ENCODE measurements around the gene IGFL1. TPM values are rescaled to one million over a fixed set of nuclear protein-coding genes. Genes with fewer than 3 reads are reported as not detected.
"Not testable (repeated sequence)": the region's sequence is repeated elsewhere in the genome, so short reads cannot be mapped to it uniquely, and the experiment has no call there.

The IGFL1 gene
- total RNA-seq, 2 experiments from 2014 or later = not detected

GRCh38 chr19:46232468-46232867 lies 2.9 kb downstream of the IGFL1 start:
- POLR2A ChIA-PET = no interaction called here

GRCh38 chr19:46232938-46233621 lies 3.5 kb downstream of the IGFL1 start:
- H3K9me3 ChIP-seq (ENCODE audit: low read length) = no peaks in the 10 kb centered on the region
- no peak for DNase-seq (ENCODE audit: low spot score)
- H3K4me1 ChIP-seq (ENCODE audit: insufficient read depth, low read length, poor library complexity, severe bottlenecking) = no peaks in the 10 kb centered on the region
- ChIA-PET CTCF (ENCODE audit: unreplicated experiment) (no interaction called here), POLR2A (no interaction called here)
- H3K36me3 ChIP-seq (ENCODE audit: insufficient read depth, low read length) = no peaks in the 10 kb centered on the region
- intact Hi-C loops (cut with micrococcal nuclease; ENCODE audit: unreplicated experiment) = no loop called here
- no peaks in the 10 kb centered on the region for H3K9me2 ChIP-seq (ENCODE audit: insufficient read depth, low read length)
- no peaks in the 10 kb centered on the region for H4K20me1 ChIP-seq (ENCODE audit: insufficient read depth, low read length)
- H2AFZ ChIP-seq (ENCODE audit: low read length) = no peak overlapping the region
- H3K27ac ChIP-seq (ENCODE audit: low read depth, low read length, poor library complexity, severe bottlenecking) = no peak overlapping the region
- no TSS peak for BruUV-seq (replicated peaks)
- H3K4me3 ChIP-seq (ENCODE audit: low read depth, low read length, poor library complexity, severe bottlenecking) = no peak overlapping the region
- H3K4me2 ChIP-seq (ENCODE audit: low read length) = no peak overlapping the region
- no peak for TF ChIP-seq CTCF (conservative IDR thresholded peaks at IDR 0.05; ENCODE audit: low read length)
- TF ChIP-seq EZH2phosphoT487 (IDR thresholded peaks at IDR 0.05; ENCODE audit: borderline replicate concordance, low read depth, low read length) = no peak
- H3K79me2 ChIP-seq (ENCODE audit: insufficient read depth, low read depth, low read length) = no peaks in the 10 kb centered on the region

More at GRCh38 chr19:46232468-46232867, 2.9 kb downstream of the IGFL1 start:
- H3K9me2 ChIP-seq (ENCODE audit: insufficient read depth, low read length) = no peaks in the 10 kb centered on the region
- no peak overlapping the region for H2AFZ ChIP-seq (ENCODE audit: low read length)
- no peak for DNase-seq (ENCODE audit: low spot score)
- no peak for TF ChIP-seq CTCF (conservative IDR thresholded peaks at IDR 0.05; ENCODE audit: low read length)
- no peak for TF ChIP-seq EZH2phosphoT487 (IDR thresholded peaks at IDR 0.05; ENCODE audit: borderline replicate concordance, low read depth, low read length)
- H3K9me3 ChIP-seq (ENCODE audit: low read length) = no peaks in the 10 kb centered on the region
- CTCF ChIA-PET (ENCODE audit: unreplicated experiment) = no interaction called here
- H3K27ac ChIP-seq (ENCODE audit: low read depth, low read length, poor library complexity, severe bottlenecking) = no peak overlapping the region
- no peaks in the 10 kb centered on the region for H3K79me2 ChIP-seq (ENCODE audit: insufficient read depth, low read depth, low read length)
- no peak overlapping the region for H3K4me3 ChIP-seq (ENCODE audit: low read depth, low read length, poor library complexity, severe bottlenecking)
- intact Hi-C loops (cut with micrococcal nuclease; ENCODE audit: unreplicated experiment) = no loop called here
- no peaks in the 10 kb centered on the region for H4K20me1 ChIP-seq (ENCODE audit: insufficient read depth, low read length)
- H3K4me1 ChIP-seq (ENCODE audit: insufficient read depth, low read length, poor library complexity, severe bottlenecking) = no peaks in the 10 kb centered on the region
- no TSS peak for BruUV-seq (replicated peaks)
- no peaks in the 10 kb centered on the region for H3K36me3 ChIP-seq (ENCODE audit: insufficient read depth, low read length)
- H3K4me2 ChIP-seq (ENCODE audit: low read length) = no peak overlapping the region

GRCh38 chr19:46233871-46234270 lies 4.3 kb downstream of the IGFL1 start:
- DNase-seq (ENCODE audit: low spot score); H3K27ac ChIP-seq (ENCODE audit: low read depth, low read length, poor library complexity, severe bottlenecking); H4K20me1 ChIP-seq (ENCODE audit: insufficient read depth, low read length); H3K4me2 ChIP-seq (ENCODE audit: low read length); intact Hi-C loops (cut with micrococcal nuclease; ENCODE audit: unreplicated experiment); H3K36me3 ChIP-seq (ENCODE audit: insufficient read depth, low read length); CTCF ChIA-PET (ENCODE audit: unreplicated experiment); H3K4me1 ChIP-seq (ENCODE audit: insufficient read depth, low read length, poor library complexity, severe bottlenecking); H3K9me3 ChIP-seq (ENCODE audit: low read length); H2AFZ ChIP-seq (ENCODE audit: low read length); BruUV-seq (replicated peaks); POLR2A ChIA-PET; H3K4me3 ChIP-seq (ENCODE audit: low read depth, low read length, poor library complexity, severe bottlenecking); H3K9me2 ChIP-seq (ENCODE audit: insufficient read depth, low read length); H3K79me2 ChIP-seq (ENCODE audit: insufficient read depth, low read depth, low read length): not testable (repeated sequence)

GRCh38 chr19:46238141-46238540 lies 8.6 kb downstream of the IGFL1 start:
- intact Hi-C loops (cut with micrococcal nuclease; ENCODE audit: unreplicated experiment); H3K4me3 ChIP-seq (ENCODE audit: low read depth, low read length, poor library complexity, severe bottlenecking); H3K4me1 ChIP-seq (ENCODE audit: insufficient read depth, low read length, poor library complexity, severe bottlenecking); DNase-seq (ENCODE audit: low spot score); H3K4me2 ChIP-seq (ENCODE audit: low read length); POLR2A ChIA-PET; H3K9me2 ChIP-seq (ENCODE audit: insufficient read depth, low read length); CTCF ChIA-PET (ENCODE audit: unreplicated experiment); H4K20me1 ChIP-seq (ENCODE audit: insufficient read depth, low read length); H3K79me2 ChIP-seq (ENCODE audit: insufficient read depth, low read depth, low read length); H3K27ac ChIP-seq (ENCODE audit: low read depth, low read length, poor library complexity, severe bottlenecking); H3K36me3 ChIP-seq (ENCODE audit: insufficient read depth, low read length); BruUV-seq (replicated peaks); H3K9me3 ChIP-seq (ENCODE audit: low read length); H2AFZ ChIP-seq (ENCODE audit: low read length): not testable (repeated sequence)

Data from OCI-LY7 (cell line).